Left lung (tissue), 10 donors: ENCODE results near the gene UBASH3A. TPM values are rescaled to one million over a fixed set of nuclear protein-coding genes. Genes with fewer than 3 reads are reported as not detected.

Experiments used
- ATAC-seq: fragments of 200-7000 bp; cut with Tn5 transposase; one replicate; pipeline ENCODE4 v1.9.1; 2020; ENCODE audit warnings: moderate library complexity
- DNase-seq, 4 donors: peaks; one replicate each; pipeline ENCODE4 v3.0.0-alpha.2; 2013 to 2020
- H3K27ac ChIP-seq, 2 donors: fragments of 200-600 bp; sonication (generic) in 1 of 2; one replicate each; pipeline versions ENCODE4 v1.5.0 to v1.8.0; 2020 to 2021
- H3K27me3 ChIP-seq, 2 donors: fragments of 200-600 bp; sonication (generic) in 1 of 2; one replicate each; pipeline versions ENCODE4 v1.5.0 to v1.8.0; 2020 to 2021
- H3K36me3 ChIP-seq, 2 donors: fragments of 200-600 bp; sonication (generic) in 1 of 2; one replicate each; pipeline versions ENCODE4 v1.5.0 to v1.8.0; 2020 to 2021
- H3K4me1 ChIP-seq, 2 donors: fragments of 200-600 bp; one replicate each; pipeline ENCODE4 v1.8.0; 2021
- H3K4me3 ChIP-seq, 2 donors: fragments of 200-600 bp; sonication (generic) in 1 of 2; one replicate each; pipeline versions ENCODE4 v1.5.0 to v1.8.0; 2020 to 2021; ENCODE audit warnings: mild to moderate bottlenecking in 1 of 2
- H3K9me3 ChIP-seq, 2 donors: fragments of 200-600 bp; sonication (generic) in 1 of 2; one replicate each; pipeline versions ENCODE4 v1.5.0 to v1.8.0; 2020 to 2021
- CTCF ChIP-seq, 2 donors: fragments of 200-600 bp; sonication (generic) in 1 of 2; IDR thresholded peaks; one replicate each; pipeline versions ENCODE4 v1.5.0 to v1.8.0; 2021; ENCODE audit warnings: antibody characterized with exemption in 2 of 2
- intact Hi-C, 2 donors: fragments of 100-400 bp; cut with DNase I; formaldehyde crosslinking; loops; one replicate each; pipeline versions ENCODE4 v1.11.2 to v1.14.2; 2022
- polyA plus RNA-seq, 6 donors: library from polyadenylated mRNA; unstranded; fragments of 120-200 nt; gene quantifications; one replicate each; pipeline ENCODE4 v1.2.1, GENCODE V29; 2013; ENCODE audit not compliant: insufficient read length in 6 of 6
- total RNA-seq, 2 donors: library from RNA; stranded (reverse); fragmentation: NEBNext Ultra II Directional; extraction: Animal tissue kit (Norgen Biotek cat#: 25700); gene quantifications; one replicate each; pipeline ENCODE4 v1.2.1, GENCODE V29; 2021
- donor health status: DM: no; HTN: yes; CAD: no.
- donor health status: DM: no; HTN: no; CAD: no.

Gene UBASH3A
- total and polyA plus RNA-seq, 8 donors: 0.08 to 1.3 (median 0.24) TPM

GRCh38 chr21:42387164-42387563 lies 16.5 kb upstream of the UBASH3A start:
- ATAC-seq: no peak
- Histone ChIP-seq H3K27me3 (no peaks in the 10 kb centered on the region), H3K9me3 (no peaks in the 10 kb centered on the region), H3K4me3 (no peak overlapping the region), H3K4me1 (peaks cover 0 to 21% of the 10 kb centered on the region in 2 donors), H3K27ac (no peak overlapping the region), H3K36me3 (no peaks in the 10 kb centered on the region)
- TF ChIP-seq CTCF (IDR thresholded peaks at IDR 0.05): no peak
- intact Hi-C loops: no loop called here
- DNase-seq: no peak

DNA sequence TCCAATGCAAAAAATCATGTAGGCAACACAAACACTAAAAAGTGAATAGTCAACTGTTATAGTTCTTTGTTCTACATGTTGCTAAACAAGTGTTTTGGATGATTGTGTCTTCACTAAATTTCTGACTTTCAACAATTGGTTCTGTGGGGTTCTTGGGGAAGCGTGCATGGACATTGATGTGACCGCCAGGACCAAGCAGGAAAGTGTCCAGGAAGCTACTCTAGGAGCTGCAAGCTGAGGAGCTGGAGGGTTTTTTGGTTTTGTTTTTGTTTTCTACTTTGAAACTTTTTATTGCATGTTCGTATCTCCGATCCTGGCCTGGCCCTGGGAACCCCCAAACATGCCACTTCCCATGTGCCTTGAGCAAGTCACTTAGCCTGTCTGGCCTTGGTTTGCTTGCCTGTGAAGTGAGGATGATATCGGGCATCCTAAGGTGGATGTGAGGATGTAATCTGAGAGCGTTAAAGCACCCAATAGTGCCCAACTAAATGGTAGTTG lies 15.8 kb upstream of the UBASH3A start:
- ATAC-seq (no peak), DNase-seq (no peak)
- Histone ChIP-seq H3K4me1 (peaks cover 0 to 21% of the 10 kb centered on the region in 2 donors), H3K36me3 (no peaks in the 10 kb centered on the region), H3K27ac (no peak overlapping the region), H3K9me3 (no peaks in the 10 kb centered on the region), H3K4me3 (no peak overlapping the region), H3K27me3 (no peaks in the 10 kb centered on the region)
- TF ChIP-seq CTCF (IDR thresholded peaks at IDR 0.05): no peak
- intact Hi-C loops: no loop called here

DNA sequence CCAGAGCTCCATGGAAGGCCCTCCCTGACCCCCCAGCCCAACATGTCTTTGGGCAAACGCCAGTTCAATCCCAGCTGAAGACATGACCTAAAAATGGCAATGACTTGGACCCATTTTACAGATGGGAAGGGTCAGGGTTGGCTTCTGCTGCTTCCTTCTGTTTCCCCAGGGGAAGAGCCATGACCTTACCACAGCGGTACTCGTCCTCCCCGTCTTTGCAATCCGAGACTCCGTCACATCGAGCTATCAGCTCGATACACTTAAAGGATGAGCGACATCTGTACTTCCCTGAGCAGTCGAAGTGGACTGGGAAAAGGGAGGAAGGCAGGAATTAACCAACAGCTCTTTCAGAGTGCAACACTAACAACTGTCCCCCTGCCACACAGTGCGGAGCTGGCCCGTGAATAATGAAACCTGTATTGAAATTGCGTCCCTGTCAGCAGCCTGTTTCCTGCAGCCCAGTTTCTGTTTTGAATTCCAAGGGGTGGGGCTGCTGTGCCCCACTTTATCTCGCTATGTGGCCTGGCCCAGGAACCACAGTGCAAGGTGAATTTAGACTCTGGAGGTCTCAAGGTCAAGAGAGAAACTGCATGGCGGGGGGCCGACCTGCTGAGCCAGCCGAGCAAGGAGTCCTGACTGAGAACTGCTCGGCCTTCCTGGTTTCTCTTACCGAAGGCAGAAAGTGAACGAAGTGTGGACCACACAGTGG lies 14.8 kb upstream of the UBASH3A start:
- no peaks in the 10 kb centered on the region for H3K9me3 ChIP-seq
- H3K27ac ChIP-seq: no peak overlapping the region
- no peak for TF ChIP-seq CTCF (IDR thresholded peaks at IDR 0.05)
- no peaks in the 10 kb centered on the region for H3K36me3 ChIP-seq
- H3K4me3 ChIP-seq: no peak overlapping the region
- peaks cover 0 to 21% of the 10 kb centered on the region in 2 donors for H3K4me1 ChIP-seq
- ATAC-seq (peak; percentile 63), DNase-seq (peak in 2 of 4 donors; percentile 29 to 40)
- intact Hi-C loops: no loop called here
- no peaks in the 10 kb centered on the region for H3K27me3 ChIP-seq

DNA sequence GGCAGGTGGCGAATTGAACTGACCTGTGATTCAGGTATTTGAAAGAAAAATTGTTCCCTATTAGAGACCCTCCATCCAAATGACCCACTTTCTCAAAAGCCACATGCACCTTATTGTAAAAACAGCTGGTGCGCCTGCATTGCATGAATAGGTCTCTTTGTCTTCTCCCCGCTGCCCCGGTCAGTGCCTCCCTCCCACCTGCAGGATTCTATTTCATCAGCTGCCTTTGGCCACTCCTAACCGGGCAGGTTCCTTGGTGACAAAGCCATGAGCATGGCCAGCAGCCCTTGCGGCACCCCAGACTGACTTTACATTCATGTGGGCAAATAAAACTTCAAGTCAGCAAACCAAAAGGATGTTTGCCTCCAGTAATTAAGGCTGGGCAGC lies 14.3 kb upstream of the UBASH3A start:
- Histone ChIP-seq H3K4me3 (no peak overlapping the region), H3K36me3 (no peaks in the 10 kb centered on the region), H3K27me3 (no peaks in the 10 kb centered on the region), H3K4me1 (peaks cover 0 to 21% of the 10 kb centered on the region in 2 donors), H3K9me3 (no peaks in the 10 kb centered on the region), H3K27ac (no peak overlapping the region)
- peak; percentile 82 for ATAC-seq
- DNase-seq: peak in 2 of 4 donors; percentile 45 to 47
- intact Hi-C loops: no loop called here
- no peak for TF ChIP-seq CTCF (IDR thresholded peaks at IDR 0.05)

DNA sequence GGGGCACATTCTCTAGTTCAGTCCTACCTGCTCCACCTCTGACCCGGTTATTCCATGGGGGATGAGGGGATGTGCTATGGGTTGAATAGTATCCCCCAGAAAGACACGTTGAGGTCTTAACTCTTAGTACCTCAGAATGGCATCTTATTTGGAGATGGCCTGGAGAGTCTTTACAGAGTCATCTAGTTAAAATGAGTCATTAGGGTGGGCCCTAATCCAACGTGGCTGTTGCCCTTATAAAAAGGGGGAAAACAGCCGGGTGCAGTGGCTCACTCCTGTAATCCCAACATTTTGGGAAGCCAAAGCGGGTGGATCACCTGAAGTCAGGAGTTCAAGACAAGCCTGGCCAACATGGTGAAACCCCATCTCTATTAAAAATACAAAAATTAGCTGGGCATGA lies 13.5 kb upstream of the UBASH3A start:
- H3K27me3 ChIP-seq: no peaks in the 10 kb centered on the region
- peaks cover 0 to 21% of the 10 kb centered on the region in 2 donors for H3K4me1 ChIP-seq
- DNase-seq: no peak
- intact Hi-C loops: no loop called here
- TF ChIP-seq CTCF (IDR thresholded peaks at IDR 0.05): no peak
- H3K27ac ChIP-seq: no peak overlapping the region
- H3K4me3 ChIP-seq: no peak overlapping the region
- no peaks in the 10 kb centered on the region for H3K9me3 ChIP-seq
- ATAC-seq: no peak
- H3K36me3 ChIP-seq: no peaks in the 10 kb centered on the region
